Cardiac muscle cell (in vitro differentiated cells and primary cell): ENCODE results near the gene ANAPC2. TPM values are rescaled to one million over a fixed set of nuclear protein-coding genes. Genes with fewer than 3 reads are reported as not detected.

ENCODE experiments used
- DNase-seq, 2 donors: peaks; one replicate each; pipeline versions ENCODE4 v3.0.0 to v3.0.0-alpha.2; 2010 to 2017; ENCODE audit warnings: low read depth in 1 of 2, low spot score in 1 of 2
- H3K27ac ChIP-seq: fragments of 200-600 bp; sonication (generic); 2 replicates; pipeline ENCODE4 v1.5.1; 2016
- H3K27me3 ChIP-seq: fragments of 200-600 bp; sonication (generic); 2 replicates; pipeline ENCODE4 v1.6.0; 2016; ENCODE audit warnings: control low read depth
- H3K36me3 ChIP-seq: fragments of 200-600 bp; sonication (generic); 2 replicates; pipeline ENCODE4 v1.5.1; 2016; ENCODE audit warnings: control low read depth
- H3K4me1 ChIP-seq: fragments of 200-600 bp; sonication (generic); 2 replicates; pipeline ENCODE4 v1.8.1; 2017; ENCODE audit warnings: low read depth, mild to moderate bottlenecking, mixed run types
- H3K4me3 ChIP-seq: fragments of 200-600 bp; sonication (generic); 2 replicates; pipeline ENCODE4 v1.5.1; 2016; ENCODE audit warnings: mild to moderate bottlenecking
- H3K9me3 ChIP-seq: fragments of 200-600 bp; sonication (generic); 2 replicates; pipeline ENCODE4 v1.5.1; 2017; ENCODE audit warnings: low read depth, mild to moderate bottlenecking, control low read depth
- CTCF ChIP-seq: IDR thresholded peaks from 2 replicates; pipeline ENCODE4 v1.5.1; 2012; ENCODE audit warnings: low read depth, mild to moderate bottlenecking, low read length
- polyA plus RNA-seq: library from polyadenylated mRNA; unstranded; fragments of >200 nt; fragmentation: Nextera tagmentation; extraction: Ambion mirVana; gene quantifications from 2 replicates; pipeline ENCODE4 v1.2.1, GENCODE V29; 2016
- total RNA-seq: library from RNA; depleted of rRNA; stranded (reverse); fragments of >200 nt; gene quantifications from 2 replicates; pipeline ENCODE4 v1.2.3, GENCODE V29; 2016

ANAPC2 gene
- total and polyA plus RNA-seq, 2 experiments from 2014 or later, result 15.5 to 42.8 TPM

DNA sequence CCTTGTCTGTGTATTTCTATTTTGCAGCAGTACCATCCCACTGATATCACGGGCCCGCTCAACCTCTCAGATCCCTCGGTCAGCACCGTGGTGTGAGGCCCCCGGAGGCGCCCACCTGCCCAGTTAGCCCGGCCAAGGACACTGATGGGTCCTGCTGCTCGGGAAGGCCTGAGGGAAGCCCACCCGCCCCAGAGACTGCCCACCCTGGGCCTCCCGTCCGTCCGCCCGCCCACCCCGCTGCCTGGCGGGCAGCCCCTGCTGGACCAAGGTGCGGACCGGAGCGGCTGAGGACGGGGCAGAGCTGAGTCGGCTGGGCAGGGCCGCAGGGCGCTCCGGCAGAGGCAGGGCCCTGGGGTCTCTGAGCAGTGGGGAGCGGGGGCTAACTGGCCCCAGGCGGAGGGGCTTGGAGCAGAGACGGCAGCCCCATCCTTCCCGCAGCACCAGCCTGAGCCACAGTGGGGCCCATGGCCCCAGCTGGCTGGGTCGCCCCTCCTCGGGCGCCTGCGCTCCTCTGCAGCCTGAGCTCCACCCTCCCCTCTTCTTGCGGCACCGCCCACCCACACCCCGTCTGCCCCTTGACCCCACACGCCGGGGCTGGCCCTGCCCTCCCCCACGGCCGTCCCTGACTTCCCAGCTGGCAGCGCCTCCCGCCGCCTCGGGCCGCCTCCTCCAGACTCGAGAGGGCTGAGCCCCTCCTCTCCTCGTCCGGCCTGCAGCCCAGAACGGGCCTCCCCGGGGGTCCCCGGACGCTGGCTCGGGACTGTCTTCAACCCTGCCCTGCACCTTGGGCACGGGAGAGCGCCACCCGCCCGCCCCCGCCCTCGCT, 20.4 kb downstream of the ANAPC2 start:
- Histone ChIP-seq H3K27me3 (peaks cover 100% of the 10 kb centered on the region), H3K27ac (no peak overlapping the region), H3K4me3 (peak overlapping the region; percentile 28), H3K4me1 (peaks cover 3% of the 10 kb centered on the region), H3K9me3 (no peaks in the 10 kb centered on the region), H3K36me3 (no peaks in the 10 kb centered on the region)
- TF ChIP-seq CTCF, result no peak
- DNase-seq, result peak in 1 of 2 donors; percentile 19

GRCh38 chr9:137167277-137167746, 21.0 kb downstream of the ANAPC2 start:
- Histone ChIP-seq H3K27me3 (peaks cover 100% of the 10 kb centered on the region), H3K4me3 (no peak overlapping the region), H3K36me3 (no peaks in the 10 kb centered on the region), H3K9me3 (no peaks in the 10 kb centered on the region), H3K27ac (no peak overlapping the region), H3K4me1 (peaks cover 3% of the 10 kb centered on the region)
- no peak for DNase-seq
- no peak for TF ChIP-seq CTCF

GRCh38 chr9:137166380-137167229, 21.8 kb downstream of the ANAPC2 start:
- H3K36me3 ChIP-seq, result no peaks in the 10 kb centered on the region
- no peak overlapping the region for H3K27ac ChIP-seq
- H3K4me3 ChIP-seq, result no peak overlapping the region
- H3K9me3 ChIP-seq, result no peaks in the 10 kb centered on the region
- DNase-seq, result no peak
- H3K4me1 ChIP-seq, result peaks cover 3% of the 10 kb centered on the region
- peaks cover 100% of the 10 kb centered on the region for H3K27me3 ChIP-seq
- no peak for TF ChIP-seq CTCF

GRCh38 chr9:137165250-137165836, 23.0 kb downstream of the ANAPC2 start:
- H3K4me3 ChIP-seq, result no peak overlapping the region
- no peak for DNase-seq
- H3K4me1 ChIP-seq, result peaks cover 3% of the 10 kb centered on the region
- H3K27me3 ChIP-seq, result peaks cover 100% of the 10 kb centered on the region
- no peak overlapping the region for H3K27ac ChIP-seq
- H3K9me3 ChIP-seq, result no peaks in the 10 kb centered on the region
- H3K36me3 ChIP-seq, result no peaks in the 10 kb centered on the region
- TF ChIP-seq CTCF, result no peak
